Medulla oblongata (tissue), 1 donor: ENCODE data around the gene AJM1.

Experiments used
- DNase-seq: peaks from one replicate; pipeline ENCODE4 v3.0.0-alpha.2; 2015; ENCODE audit errors: extremely low spot score

Gene AJM1

DNA sequence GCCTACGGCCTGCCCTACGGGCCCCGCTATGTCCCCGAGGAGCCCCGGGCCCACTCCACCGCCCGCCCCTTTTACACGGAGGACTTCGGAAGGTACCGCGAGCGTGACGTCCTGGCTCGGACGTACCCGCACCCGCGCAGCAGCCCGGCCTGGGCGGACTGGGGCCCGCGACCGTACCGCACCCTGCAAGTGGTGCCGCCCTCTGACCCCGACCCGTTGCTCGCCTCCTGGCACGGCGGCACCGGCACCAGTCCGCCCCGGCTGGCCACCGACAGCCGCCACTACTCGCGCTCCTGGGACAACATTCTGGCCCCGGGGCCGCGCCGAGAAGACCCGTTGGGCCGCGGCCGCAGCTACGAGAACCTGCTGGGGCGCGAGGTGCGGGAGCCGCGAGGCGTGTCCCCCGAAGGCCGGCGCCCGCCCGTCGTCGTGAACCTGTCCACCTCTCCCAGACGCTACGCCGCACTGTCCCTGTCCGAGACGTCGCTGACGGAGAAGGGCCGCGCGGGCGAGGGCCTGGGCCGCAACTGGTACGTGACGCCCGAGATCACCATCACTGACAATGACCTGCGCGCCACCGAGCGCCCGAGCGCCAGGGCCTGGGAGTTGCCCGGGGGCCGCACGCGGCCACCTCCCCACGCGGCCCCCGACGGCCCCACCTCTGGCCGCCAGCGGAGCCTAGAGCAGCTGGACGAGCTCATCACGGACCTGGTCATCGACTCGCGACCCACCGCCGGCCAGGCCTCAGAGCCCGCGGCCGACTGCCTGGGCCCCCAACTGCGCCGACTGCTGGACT, 3.4 kb downstream of the AJM1 start:
- DNase-seq: no peak

DNA sequence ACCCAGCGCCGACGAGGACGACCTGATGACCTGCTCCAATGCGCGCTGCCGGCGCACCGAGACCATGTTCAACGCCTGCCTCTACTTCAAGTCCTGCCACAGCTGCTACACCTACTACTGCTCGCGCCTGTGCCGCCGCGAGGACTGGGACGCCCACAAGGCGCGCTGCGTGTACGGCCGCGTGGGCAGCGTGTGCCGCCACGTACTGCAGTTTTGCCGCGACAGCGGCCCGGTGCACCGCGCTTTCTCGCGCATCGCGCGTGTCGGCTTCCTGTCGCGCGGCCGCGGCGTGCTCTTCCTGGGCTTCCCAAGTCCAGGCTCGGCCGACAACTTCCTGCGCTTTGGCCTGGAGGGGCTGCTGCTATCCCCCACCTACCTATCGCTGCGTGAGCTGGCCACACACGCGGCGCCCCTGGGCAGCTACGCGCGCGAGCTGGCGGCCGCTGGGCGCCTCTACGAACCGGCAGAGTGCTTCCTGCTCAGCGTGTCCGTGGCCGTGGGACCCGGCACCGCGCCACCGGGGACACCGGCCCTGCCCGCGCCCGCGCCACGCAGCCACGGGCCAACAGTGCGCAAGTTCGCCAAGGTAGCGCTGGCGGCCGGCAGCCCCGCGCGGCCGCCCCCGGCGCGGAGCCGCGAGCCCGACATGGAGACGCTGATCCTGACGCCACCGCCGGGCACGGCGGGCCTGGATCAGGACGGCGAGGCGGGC, 4.3 kb downstream of the AJM1 start:
- DNase-seq: no peak

DNA sequence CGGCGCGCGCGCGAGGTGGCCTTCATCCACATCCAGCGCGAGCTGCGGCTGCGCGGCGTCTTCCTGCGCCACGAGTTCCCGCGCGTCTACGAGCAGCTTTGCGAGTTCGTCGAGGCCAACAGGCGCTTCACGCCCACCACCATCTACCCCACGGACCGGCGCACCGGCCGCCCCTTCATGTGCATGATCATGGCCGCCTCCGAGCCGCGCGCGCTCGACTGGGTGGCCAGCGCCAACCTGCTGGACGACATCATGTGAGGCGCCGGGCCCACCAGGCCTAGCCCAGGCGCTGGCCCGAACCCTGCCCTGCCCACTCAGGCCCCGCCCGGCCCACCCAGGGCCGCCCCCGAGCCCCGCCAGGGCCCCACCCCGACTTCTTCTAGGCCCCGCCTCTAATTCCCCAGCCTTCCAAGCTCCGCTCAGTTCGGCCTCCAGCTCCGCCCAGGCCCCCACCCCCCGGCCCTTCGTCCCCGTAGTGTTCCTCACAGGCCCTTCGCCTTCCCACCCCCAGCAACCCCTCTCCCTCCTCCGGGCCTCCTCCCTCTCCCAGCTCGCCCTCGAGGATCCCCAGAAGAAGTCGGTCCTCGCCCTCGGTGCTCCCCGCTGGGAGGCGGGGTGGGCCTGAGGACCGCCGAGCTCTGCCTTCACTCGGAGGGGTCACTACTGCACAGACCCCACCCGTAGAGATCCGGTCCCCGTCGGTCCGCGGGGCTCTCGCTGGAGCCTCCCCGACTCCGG, 5.0 kb downstream of the AJM1 start:
- no peak for DNase-seq

DNA sequence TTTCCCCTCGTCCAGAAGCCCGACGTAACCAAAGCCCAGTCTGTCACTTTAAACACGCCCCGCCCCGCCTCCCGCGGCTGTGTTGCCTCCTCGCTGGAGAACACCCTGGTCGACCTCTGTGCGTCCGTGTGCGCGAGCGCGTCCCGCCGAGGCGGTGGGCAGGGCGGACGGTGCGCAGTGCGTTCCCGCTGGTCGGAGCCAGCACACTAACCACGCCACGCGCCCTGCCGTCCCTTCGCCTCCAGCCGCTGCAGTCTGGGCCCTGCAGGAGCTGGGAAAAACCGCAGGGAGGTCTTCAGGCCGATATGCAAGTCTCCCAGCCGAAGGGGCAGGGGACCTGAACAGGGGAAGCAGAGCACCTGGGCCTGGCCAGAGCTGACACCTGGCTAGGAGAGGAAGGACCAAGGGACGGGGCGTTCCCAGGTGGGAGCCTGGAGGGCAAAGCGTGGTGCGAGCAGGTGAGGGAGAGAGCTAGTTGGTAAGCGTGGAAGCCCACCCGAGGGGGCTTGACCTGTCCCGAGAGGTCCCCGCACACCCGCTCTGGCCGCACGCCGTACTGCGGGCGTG, 5.6 kb downstream of the AJM1 start:
- peak; percentile 11 for DNase-seq

DNA sequence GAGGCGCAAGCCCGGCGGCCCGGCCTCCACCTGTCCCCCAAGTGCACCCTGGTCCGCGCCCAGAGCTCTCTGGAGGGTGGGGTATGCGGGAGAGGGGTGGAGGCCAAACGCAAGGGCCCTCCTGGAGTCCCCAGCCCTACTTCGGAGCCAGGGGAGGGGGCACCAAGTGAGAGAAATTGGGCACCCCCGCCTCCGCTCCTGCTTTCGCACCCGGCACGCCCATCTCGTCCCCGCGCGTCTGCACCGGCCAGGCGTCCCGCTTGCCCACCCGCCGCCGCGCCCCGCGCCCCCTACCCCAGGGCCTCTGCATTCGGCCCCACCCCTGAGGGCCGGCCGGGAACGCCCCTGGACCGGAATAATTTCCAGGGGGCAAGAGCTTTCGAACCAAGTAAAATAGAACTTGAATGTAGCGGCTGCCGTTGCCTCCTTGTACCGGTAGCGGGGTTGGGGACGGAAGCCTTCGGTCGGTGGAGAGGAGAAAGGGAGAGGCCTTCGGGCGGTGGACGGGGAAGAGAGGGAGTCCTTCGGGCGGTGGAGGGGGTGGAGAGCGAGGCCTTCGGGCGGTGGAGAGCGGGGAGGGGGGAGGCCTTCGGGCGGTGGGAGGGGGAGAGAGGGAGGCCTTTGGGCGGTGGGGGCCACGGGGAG, 6.2 kb downstream of the AJM1 start:
- no peak for DNase-seq

DNA sequence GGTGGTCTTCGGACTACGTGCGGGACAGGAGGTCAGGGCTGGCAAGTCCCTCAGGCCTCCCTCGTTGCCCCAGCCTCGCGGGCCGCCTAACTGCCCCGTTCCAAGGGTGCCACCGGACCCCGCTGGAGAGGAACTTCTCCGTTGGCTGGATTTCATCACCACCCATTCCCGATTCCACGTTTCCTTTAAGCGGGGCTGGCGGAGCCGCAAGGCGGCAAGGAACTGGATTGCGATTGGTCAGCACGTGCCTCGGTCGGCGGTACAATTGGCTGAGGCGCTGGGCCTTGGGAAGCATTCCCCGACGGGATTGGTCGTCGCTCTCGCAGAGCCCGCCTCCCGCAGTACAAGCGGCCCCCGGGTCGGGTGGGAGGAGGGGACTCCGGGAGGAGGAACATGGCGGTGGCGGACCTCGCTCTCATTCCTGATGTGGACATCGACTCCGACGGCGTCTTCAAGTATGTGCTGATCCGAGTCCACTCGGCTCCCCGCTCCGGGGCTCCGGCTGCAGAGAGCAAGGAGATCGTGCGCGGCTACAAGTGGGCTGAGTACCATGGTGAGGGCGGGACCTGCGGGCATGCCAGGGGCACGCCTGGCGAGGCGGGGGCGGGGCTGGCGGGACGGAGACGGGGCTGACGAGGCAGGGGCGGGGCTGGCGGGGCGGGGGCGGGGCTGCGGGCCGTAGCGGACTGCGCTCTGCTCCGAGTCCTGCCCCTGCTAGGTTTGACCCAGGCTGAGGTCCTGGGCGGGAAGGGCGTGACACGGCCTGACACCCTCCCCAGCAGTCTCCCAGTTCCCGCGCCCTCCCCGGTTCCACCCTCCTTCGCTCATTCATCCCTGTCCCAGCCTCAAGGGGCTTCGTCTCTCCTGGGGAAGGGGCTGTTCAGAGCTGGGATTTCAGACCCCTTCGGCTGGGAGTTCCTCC, 7.0 kb downstream of the AJM1 start, which contains the start of gene PHPT1:
Gene PHPT1 (plus strand): TSS at position 372 of the 922 bp plus-strand sequence. CDS start 22 bp downstream, at position 394.
- peak; percentile 99 for DNase-seq

DNA sequence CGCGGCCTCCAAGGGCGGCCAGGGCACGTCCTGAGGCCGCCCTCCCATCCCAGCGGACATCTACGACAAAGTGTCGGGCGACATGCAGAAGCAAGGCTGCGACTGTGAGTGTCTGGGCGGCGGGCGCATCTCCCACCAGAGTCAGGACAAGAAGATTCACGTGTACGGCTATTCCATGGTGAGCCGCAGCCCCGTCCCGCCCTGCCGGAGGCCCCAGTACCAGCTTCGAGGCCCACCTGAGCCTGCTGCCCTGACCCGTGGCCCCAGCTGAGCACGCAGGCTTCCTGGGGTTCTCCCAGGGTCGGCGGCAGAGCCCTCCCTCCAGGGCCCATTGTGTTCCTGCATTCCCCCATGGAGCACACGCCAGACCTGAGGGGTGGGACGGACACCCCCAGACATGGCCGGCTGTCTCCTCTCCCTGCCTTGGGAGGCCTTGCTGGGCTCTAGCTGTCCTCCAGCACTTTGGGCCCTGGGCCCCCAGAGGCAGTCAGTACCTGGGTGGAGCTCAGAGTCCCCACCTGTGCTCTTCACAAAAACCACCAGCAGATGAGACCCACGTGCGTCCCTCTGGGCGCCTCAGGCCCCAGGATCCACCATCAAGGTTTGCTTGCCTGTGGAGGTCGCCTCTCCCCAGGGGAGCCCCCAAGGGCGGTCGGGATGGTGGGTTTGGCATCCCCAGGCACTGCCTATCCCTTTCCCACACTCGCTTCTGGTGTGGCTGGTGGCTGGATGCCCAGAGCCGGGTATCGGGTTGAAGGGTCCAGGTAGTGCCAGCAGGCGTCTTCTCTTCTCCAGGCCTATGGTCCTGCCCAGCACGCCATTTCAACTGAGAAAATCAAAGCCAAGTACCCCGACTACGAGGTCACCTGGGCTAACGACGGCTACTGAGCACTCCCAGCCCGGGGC, 7.9 kb downstream of the AJM1 start:
- no peak for DNase-seq

DNA sequence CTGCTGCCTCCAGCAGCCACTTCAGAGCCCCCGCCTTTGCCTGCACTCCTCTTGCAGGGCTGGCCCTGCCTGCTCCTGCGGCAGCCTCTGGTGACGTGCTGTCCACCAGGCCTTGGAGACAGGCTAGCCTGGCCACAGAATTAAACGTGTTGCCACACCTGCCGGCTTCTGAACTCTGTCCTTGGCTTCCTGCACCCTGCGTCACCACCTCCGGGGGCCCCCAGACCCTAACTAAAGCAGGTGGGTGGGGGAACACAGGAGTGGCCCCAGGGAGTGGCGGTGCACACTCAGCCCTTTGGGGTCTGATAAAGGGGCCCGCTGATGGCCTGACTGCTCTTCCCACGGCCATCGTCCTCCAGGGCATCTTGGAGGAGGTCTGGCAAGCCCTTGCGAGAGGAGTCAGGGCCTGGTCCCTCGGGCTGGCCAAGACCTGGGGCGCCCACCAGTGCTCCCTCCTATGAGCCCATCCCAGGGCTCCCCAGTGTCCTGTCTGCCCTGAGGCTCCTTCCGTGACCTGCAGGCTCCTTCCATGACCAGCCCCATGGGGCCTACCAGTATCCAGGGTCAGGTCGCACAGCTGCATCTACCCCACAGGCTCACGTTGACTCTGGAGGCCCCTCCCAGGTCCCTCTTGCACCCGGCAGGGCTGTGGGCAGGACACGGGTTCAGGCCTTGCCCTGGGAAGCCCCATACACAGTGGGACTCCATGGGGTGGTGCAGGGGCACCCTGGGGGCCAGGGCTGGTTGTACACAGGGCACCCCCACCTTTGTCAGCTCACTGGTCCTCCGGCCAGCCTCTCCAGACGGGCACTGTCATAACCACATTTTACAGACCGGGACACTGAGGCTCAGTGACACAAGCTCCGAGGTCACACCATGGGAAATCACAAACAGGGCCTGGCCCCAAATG, 8.8 kb downstream of the AJM1 start:
- DNase-seq: no peak

DNA sequence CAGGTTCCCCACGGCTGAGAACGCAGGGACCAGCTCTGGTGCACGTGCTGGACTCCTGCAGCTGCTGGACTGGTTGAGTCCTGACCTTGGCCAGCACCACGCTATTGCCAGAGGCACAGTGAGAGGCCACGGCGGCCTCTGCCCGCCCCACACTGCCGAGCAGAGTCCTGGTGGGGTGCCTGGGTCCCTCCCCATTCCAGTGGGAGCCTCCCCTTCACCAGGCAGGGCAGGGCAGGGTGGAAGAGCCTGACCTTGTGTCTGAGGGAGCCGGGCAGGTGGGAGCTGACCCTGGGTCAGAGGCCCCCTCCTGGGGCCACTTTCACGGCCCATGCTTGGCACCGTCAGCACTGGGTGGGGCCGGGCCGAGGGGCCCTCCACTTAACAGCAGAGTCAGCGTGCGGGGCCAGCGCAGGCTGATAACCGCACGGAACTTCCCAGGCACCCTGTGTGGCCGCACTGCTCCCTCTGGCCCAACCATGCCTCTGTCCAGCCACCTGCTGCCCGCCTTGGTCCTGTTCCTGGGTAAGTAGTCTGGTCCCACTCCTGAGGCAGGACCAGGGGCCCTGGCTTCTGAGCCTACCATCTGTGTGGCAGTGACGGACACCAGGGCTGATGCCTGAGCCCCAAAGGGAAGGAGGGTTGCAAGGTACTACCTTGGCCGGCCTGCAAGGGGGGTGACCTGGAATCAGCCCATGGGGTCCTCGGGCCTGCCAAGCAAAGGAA, 9.8 kb downstream of the AJM1 start, which contains the start of gene MAMDC4:
Gene MAMDC4 (plus strand): TSS at position 406 of the 723 bp plus-strand sequence. CDS start 71 bp downstream, at position 477.
- DNase-seq: no peak

DNA sequence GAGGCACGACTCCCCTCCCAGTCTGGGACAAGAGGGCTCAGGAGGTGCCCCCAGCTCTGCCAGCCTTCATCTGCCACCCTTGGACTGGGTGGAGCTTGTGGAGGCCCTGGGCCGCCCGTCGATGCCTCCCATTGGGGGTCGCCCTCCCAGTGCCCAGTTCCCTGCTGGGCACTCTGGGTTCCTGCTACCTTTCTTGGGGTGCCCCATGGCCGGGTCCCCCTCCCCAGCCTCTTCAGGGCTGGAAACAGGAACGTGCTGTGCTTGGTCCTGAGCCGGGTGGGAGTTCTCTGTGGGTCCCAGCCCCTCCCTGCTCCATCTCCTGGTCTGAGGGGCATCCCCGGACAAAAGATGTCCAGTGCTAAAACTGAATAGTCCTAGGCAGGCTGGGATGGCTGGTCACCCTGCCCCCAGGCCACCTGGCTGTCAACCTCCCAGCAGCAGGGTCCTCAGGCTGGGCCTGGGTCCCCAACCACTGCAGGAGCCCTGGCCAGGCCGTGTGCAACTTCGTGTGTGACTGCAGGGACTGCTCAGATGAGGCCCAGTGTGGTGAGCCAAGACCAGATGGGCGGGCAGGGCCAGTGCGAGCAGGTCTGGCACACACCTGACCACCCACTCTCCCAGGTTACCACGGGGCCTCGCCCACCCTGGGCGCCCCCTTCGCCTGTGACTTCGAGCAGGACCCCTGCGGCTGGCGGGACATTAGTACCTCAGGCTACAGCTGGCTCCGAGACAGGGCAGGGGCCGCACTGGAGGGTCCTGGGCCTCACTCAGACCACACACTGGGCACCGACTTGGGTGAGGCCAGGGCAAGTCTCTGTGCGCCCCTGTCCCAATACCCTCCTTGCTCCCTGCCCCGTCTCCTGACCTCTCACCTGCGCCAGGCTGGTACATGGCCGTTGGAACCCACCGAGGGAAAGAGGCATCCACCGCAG, 10.7 kb downstream of the AJM1 start:
- DNase-seq: no peak

DNA sequence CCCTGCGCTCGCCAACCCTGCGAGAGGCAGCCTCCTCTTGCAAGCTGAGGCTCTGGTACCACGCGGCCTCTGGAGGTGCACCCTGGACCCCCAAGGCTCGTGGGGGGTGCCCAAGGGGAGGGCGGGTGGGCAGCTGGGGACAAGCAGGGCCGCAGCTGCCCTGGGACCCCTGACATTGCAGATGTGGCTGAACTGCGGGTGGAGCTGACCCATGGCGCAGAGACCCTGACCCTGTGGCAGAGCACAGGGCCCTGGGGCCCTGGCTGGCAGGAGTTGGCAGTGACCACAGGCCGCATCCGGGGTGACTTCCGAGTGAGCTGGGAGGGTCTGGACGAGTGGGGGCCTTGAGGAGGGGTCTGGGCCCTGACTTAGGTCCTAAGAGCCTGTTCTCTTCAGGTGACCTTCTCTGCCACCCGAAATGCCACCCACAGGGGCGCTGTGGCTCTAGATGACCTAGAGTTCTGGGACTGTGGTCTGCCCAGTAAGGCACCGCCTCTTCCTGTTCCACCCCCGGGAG, 11.4 kb downstream of the AJM1 start:
- DNase-seq: no peak

DNA sequence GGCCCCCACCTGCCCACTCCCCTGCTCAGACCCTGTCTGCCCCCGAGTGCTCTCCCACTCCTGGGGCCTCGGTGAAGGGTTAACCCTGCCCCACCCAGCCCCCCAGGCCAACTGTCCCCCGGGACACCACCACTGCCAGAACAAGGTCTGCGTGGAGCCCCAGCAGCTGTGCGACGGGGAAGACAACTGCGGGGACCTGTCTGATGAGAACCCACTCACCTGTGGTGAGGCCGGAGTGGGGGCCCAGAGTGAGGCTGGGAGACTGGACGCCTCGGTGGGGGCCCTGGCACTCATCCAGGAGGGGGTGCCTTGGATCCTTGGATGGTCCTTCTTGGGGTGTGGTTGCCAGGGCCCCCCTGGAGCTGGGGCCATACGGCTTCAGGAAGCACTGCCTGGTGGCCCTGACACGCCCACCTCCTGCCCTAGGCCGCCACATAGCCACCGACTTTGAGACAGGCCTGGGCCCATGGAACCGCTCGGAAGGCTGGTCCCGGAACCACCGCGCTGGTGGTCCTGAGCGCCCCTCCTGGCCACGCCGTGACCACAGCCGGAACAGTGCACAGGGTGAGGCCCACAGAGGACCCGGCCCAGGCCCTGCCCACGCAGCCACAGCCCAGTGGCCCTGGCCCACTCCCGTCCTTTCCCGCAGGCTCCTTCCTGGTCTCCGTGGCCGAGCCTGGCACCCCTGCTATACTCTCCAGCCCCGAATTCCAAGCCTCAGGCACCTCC, 12.0 kb downstream of the AJM1 start:
- no peak for DNase-seq

DNA sequence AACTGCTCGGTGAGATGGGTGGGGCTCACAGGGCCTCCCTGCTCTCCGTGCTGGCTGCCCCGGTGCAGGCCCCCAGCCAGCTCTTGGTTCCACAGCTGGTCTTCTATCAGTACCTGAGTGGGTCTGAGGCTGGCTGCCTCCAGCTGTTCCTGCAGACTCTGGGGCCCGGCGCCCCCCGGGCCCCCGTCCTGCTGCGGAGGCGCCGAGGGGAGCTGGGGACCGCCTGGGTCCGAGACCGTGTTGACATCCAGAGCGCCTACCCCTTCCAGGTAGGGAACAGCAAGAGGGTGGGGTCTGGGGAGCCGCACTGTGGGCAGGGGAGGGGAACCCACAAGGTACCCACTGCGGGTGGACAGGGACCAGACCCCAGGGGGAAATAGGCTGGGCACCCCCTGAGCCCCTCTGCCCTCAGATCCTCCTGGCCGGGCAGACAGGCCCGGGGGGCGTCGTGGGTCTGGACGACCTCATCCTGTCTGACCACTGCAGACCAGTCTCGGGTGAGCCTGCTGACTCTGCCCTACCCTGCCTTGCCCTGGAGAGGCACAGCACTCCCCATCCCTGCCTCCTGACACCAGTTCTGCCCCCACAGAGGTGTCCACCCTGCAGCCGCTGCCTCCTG, 12.7 kb downstream of the AJM1 start:
- DNase-seq: no peak

DNA sequence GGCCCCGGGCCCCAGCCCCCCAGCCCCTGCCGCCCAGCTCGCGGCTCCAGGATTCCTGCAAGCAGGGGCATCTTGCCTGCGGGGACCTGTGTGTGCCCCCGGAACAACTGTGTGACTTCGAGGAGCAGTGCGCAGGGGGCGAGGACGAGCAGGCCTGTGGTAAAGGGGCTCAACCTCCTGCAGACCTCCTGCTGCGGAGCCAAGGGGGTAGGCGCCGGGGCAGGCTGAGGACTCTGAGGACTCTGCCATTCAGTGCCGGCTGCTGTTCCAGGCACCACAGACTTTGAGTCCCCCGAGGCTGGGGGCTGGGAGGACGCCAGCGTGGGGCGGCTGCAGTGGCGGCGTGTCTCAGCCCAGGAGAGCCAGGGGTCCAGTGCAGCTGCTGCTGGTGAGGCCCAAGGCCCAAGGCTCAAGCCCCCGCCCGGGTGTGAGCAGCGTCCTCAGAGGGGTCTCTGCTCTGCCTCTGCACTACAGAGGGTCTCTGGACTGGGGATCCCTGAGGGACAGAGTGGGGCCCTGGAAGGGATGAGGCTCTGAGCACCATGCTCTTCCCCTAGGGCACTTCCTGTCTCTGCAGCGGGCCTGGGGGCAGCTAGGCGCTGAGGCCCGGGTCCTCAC, 13.3 kb downstream of the AJM1 start:
- DNase-seq: no peak

DNA sequence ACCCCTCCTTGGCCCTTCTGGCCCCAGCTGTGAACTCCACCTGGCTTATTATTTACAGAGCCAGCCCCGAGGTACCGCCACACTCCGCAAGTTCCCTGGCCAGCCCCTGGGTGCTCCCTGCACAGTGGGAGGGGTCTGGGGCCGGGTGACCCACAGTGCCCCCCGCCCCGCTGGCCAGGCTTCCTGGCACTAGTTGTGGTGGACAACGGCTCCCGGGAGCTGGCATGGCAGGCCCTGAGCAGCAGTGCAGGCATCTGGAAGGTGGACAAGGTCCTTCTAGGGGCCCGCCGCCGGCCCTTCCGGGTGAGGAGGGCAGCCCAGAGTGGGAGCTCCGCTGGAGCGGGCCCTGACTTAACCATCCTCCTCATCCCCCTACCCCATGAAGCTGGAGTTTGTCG, 13.8 kb downstream of the AJM1 start:
- DNase-seq: no peak
